Measurements from ENCODE around the gene PTPRM.

DNA sequence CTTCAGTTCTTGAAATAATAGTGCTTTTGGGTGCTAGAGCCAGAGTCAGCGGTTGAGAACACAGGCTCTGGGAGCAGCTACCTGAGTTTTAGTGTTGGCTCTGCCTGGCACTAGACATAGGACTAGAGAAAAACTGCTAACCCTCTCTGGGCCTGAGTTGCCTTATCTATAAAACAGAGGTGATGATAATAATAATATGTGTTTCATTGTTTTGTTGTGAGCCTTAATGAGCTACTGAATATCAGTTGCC is 391.7 kb downstream of the PTPRM start:
- TF ChIP-seq, protein P1, sequence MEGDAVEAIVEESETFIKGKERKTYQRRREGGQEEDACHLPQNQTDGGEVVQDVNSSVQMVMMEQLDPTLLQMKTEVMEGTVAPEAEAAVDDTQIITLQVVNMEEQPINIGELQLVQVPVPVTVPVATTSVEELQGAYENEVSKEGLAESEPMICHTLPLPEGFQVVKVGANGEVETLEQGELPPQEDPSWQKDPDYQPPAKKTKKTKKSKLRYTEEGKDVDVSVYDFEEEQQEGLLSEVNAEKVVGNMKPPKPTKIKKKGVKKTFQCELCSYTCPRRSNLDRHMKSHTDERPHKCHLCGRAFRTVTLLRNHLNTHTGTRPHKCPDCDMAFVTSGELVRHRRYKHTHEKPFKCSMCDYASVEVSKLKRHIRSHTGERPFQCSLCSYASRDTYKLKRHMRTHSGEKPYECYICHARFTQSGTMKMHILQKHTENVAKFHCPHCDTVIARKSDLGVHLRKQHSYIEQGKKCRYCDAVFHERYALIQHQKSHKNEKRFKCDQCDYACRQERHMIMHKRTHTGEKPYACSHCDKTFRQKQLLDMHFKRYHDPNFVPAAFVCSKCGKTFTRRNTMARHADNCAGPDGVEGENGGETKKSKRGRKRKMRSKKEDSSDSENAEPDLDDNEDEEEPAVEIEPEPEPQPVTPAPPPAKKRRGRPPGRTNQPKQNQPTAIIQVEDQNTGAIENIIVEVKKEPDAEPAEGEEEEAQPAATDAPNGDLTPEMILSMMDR (IDR thresholded peaks at IDR 0.05; ENCODE audit: poor library complexity, severe bottlenecking), result no peak
- no peak for TF ChIP-seq EP300 (conservative IDR thresholded peaks at IDR 0.05; ENCODE audit: poor library complexity, severe bottlenecking)
